HEK293 (cell line): ENCODE data around the gene PMVK.

Source experiments
- EGR2 ChIP-seq: fragments of 450-650 bp; formaldehyde crosslinking; IDR thresholded peaks from 2 replicates; pipeline ENCODE4 v1.5.1; 2016; ENCODE audit warnings: low read depth, missing biosample characterization, missing genetic modification characterization
- GLIS2 ChIP-seq: fragments of 450-650 bp; formaldehyde crosslinking; IDR thresholded peaks from 2 replicates; pipeline ENCODE4 v1.5.1; 2016; ENCODE audit warnings: missing biosample characterization, missing genetic modification characterization
- HOXA7 ChIP-seq: sonication (generic); formaldehyde crosslinking; IDR thresholded peaks from 2 replicates; pipeline ENCODE4 v1.8.1; 2022; ENCODE audit warnings: missing genetic modification reagents, borderline replicate concordance
- INSM2 ChIP-seq: fragments of 450-650 bp; formaldehyde crosslinking; IDR thresholded peaks from 2 replicates; pipeline ENCODE4 v1.5.1; 2016; ENCODE audit warnings: missing biosample characterization, missing genetic modification characterization
- KLF17 ChIP-seq: fragments of 450-650 bp; formaldehyde crosslinking; IDR thresholded peaks from 2 replicates; pipeline ENCODE4 v1.5.1; 2016; ENCODE audit warnings: missing biosample characterization, missing genetic modification characterization
- KLF7 ChIP-seq: fragments of 450-650 bp; formaldehyde crosslinking; IDR thresholded peaks from 2 replicates; pipeline ENCODE4 v1.5.1; 2016; ENCODE audit warnings: missing biosample characterization, missing genetic modification characterization, borderline replicate concordance
- SP2 ChIP-seq: fragments of 450-650 bp; formaldehyde crosslinking; IDR thresholded peaks from 2 replicates; pipeline ENCODE4 v1.5.1; 2016; ENCODE audit warnings: missing biosample characterization, missing genetic modification characterization
- TSHZ1 ChIP-seq: fragments of 450-650 bp; formaldehyde crosslinking; IDR thresholded peaks from 2 replicates; pipeline ENCODE4 v1.5.1; 2016; ENCODE audit warnings: missing biosample characterization, missing genetic modification characterization, borderline replicate concordance
- YY2 ChIP-seq: fragments of 450-650 bp; formaldehyde crosslinking; IDR thresholded peaks from 2 replicates; pipeline ENCODE4 v1.5.1; 2016; ENCODE audit warnings: missing biosample characterization, missing genetic modification characterization
- ZBTB26 ChIP-seq: fragments of 450-650 bp; formaldehyde crosslinking; optimal IDR thresholded peaks from 2 replicates; pipeline ENCODE3; 2016; ENCODE audit warnings: missing biosample characterization, mild to moderate bottlenecking, missing genetic modification characterization
- ZBTB48 ChIP-seq: fragments of 450-650 bp; formaldehyde crosslinking; IDR thresholded peaks from 2 replicates; pipeline ENCODE4 v1.5.1; 2016; ENCODE audit warnings: missing biosample characterization, missing genetic modification characterization
- ZBTB7A ChIP-seq: fragments of 450-650 bp; formaldehyde crosslinking; IDR thresholded peaks from 2 replicates; pipeline ENCODE4 v1.5.1; 2016; ENCODE audit warnings: low read depth, missing biosample characterization, missing genetic modification characterization
- ZNF266 ChIP-seq: fragments of 450-650 bp; formaldehyde crosslinking; IDR thresholded peaks from 2 replicates; pipeline ENCODE4 v1.5.1; 2016; ENCODE audit warnings: missing biosample characterization, missing genetic modification characterization, low read depth
- ZNF350 ChIP-seq: fragments of 450-650 bp; formaldehyde crosslinking; IDR thresholded peaks from 2 replicates; pipeline ENCODE4 v1.5.0; 2017; ENCODE audit warnings: missing biosample characterization, mild to moderate bottlenecking, missing genetic modification characterization
- ZNF423 ChIP-seq: fragments of 450-650 bp; formaldehyde crosslinking; IDR thresholded peaks from 2 replicates; pipeline ENCODE4 v1.5.1; 2016; ENCODE audit warnings: missing biosample characterization, missing genetic modification characterization
- ZNF426 ChIP-seq: fragments of 450-650 bp; formaldehyde crosslinking; IDR thresholded peaks from 2 replicates; pipeline ENCODE4 v1.5.1; 2017; ENCODE audit warnings: missing biosample characterization, missing genetic modification characterization, mild to moderate bottlenecking, inconsistent platforms, moderate library complexity
- ZNF544 ChIP-seq: fragments of 450-650 bp; formaldehyde crosslinking; IDR thresholded peaks from 2 replicates; pipeline ENCODE4 v1.5.0; 2017; ENCODE audit warnings: missing biosample characterization, missing genetic modification characterization
- ZNF555 ChIP-seq: fragments of 450-650 bp; formaldehyde crosslinking; conservative IDR thresholded peaks from 2 replicates; pipeline ENCODE4 v1.5.1; 2017; ENCODE audit warnings: missing biosample characterization, mild to moderate bottlenecking, missing genetic modification characterization, inconsistent platforms
- ZNF624 ChIP-seq: fragments of 450-650 bp; formaldehyde crosslinking; IDR thresholded peaks from 2 replicates; pipeline ENCODE4 v1.5.1; 2017; ENCODE audit warnings: missing biosample characterization, missing genetic modification characterization
- ZNF776 ChIP-seq: fragments of 450-650 bp; formaldehyde crosslinking; IDR thresholded peaks from 2 replicates; pipeline ENCODE4 v1.5.0; 2017; ENCODE audit warnings: missing biosample characterization, missing genetic modification characterization, borderline replicate concordance
- ZSCAN30 ChIP-seq: fragments of 450-650 bp; IDR thresholded peaks from 2 replicates; pipeline ENCODE4 v1.5.1; 2018; ENCODE audit warnings: missing biosample characterization, mild to moderate bottlenecking, missing genetic modification characterization, moderate library complexity
- ZSCAN4 ChIP-seq: fragments of 450-650 bp; formaldehyde crosslinking; IDR thresholded peaks from 2 replicates; pipeline ENCODE4 v1.5.1; 2017; ENCODE audit warnings: missing biosample characterization, missing genetic modification characterization

Gene PMVK

GRCh38 chr1:154975409-154976059 lies 39.0 kb upstream of the PMVK start (continued):
- TF ChIP-seq SP2 (tag by site-specific recombination) = peak; percentile 87
- no peak for TF ChIP-seq ZNF426 (tag by site-specific recombination)
- no peak for TF ChIP-seq ZNF624 (tag by site-specific recombination)
- TF ChIP-seq KLF7 (tag by site-specific recombination) = no peak; the same call in 1 of the 2 replicates
- TF ChIP-seq ZSCAN4 (tag by site-specific recombination) = no peak
- no peak for TF ChIP-seq KLF17 (tag by site-specific recombination)
- peak; percentile 84 for TF ChIP-seq EGR2 (tag by site-specific recombination)
- TF ChIP-seq HOXA7 (CRISPR knock-in tag) = no peak
- no peak for TF ChIP-seq ZNF544 (tag by site-specific recombination)
- peak; percentile 32; the same call in 1 of the 2 replicates for TF ChIP-seq GLIS2 (tag by site-specific recombination)
- no peak for TF ChIP-seq ZNF423 (tag by site-specific recombination)
- TF ChIP-seq ZBTB48 = no peak
- TF ChIP-seq INSM2 (tag by site-specific recombination) = no peak
- TF ChIP-seq ZNF555 = no peak
- TF ChIP-seq ZNF350 (tag by site-specific recombination) = no peak
- TF ChIP-seq ZBTB7A = no peak
- TF ChIP-seq ZNF266 (tag by site-specific recombination) = no peak
- no peak for TF ChIP-seq ZNF776
- no peak for TF ChIP-seq ZSCAN30
- TF ChIP-seq YY2 (tag by site-specific recombination) = no peak
- no peak for TF ChIP-seq TSHZ1 (tag by site-specific recombination)
- TF ChIP-seq ZBTB26 (tag by site-specific recombination) = no peak
